ENCODE results near the gene SPATS2L.

The SPATS2L gene

GRCh38 chr2:200352636-200353035 lies 46.1 kb downstream of the SPATS2L start:
- no peak for DNase-seq

- no peak for DNase-seq
Observed at GRCh38 chr2:200353120-200353519, 46.6 kb downstream of the SPATS2L start.

DNA sequence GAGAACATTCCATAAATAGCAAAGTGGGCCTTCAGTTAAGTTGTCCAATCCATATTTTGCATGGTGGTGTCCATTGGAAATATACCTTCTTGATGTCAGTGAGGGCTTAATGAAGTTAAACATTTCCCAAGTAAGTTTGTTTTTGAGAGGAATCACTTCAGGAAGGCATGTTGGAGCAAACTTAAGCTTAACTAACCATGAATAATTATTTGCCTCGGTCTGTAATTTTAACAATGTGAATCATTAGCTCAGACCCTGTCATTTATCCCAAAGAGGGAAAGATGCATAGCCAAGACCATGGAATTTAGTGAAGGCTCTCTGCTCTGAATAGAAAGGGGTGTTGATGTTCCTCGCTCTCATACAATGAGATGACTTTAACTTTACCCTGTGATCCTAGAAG lies 47.4 kb downstream of the SPATS2L start:
- no peak for DNase-seq

- DNase-seq: no peak
Observed at GRCh38 chr2:200354833-200355751, 48.6 kb downstream of the SPATS2L start.

DNA sequence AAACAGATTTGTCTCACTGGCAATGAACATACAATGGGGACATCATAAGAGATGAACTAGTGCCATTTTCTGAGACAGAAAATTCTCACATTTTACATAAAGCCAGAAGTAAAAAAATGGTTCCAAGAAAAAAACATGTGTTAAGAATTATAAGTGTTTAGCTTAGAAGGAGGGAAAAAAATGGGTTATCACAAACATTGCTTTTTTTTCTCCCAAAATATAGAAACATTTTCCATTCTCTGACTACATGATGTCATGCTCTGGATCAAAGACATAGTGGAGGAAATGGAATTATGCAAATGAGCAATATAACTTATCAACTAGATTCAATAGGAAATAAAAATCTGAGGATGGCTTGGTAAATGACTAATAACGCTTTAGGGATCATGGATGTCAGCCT lies 49.8 kb downstream of the SPATS2L start:
- DNase-seq: no peak

- no peak for DNase-seq
Observed at GRCh38 chr2:200356857-200357384, 50.4 kb downstream of the SPATS2L start.

DNA sequence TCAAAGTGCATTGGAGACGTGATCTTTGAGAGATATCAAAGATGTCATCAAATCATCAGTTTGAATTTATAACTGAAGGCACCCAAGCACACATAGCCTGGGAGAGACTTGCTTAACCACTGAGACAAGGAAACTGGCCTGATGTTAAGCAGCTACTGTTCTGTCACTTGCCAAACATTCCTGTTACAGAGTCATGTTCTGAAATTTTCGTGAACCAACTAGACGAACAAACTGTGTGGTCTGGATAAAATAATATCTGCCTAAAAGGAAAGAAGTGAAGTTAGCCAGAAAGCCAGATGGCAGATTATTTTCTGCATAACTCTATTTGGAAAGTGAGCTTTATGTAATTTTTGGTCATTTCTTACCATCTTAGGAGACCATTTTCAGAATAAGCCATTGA lies 51.4 kb downstream of the SPATS2L start:
- DNase-seq: no peak

DNA sequence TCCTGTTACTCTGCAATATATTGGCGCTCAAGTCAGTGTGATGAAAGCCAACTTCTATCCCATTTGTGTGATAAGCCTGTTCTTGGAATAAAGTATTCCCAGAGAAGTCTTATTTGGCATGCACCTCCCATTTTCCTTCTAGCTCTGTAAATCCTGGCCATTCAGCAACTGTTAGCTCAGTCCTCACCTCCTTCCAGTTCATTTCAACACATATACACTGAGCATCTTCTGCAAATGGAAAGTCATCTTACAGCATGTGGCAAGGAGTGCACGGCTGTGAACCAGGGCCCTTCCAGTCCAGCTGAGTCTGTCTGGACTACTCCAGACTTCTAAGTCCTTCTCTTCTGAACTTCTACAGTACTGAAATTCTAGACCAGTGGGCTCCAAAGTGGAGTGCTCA lies 53.1 kb downstream of the SPATS2L start:
- no peak for DNase-seq

GRCh38 chr2:200360364-200360763 lies 53.9 kb downstream of the SPATS2L start:
- no peak for DNase-seq

- no peak for DNase-seq
Observed at GRCh38 chr2:200362202-200362917, 55.9 kb downstream of the SPATS2L start.

DNA sequence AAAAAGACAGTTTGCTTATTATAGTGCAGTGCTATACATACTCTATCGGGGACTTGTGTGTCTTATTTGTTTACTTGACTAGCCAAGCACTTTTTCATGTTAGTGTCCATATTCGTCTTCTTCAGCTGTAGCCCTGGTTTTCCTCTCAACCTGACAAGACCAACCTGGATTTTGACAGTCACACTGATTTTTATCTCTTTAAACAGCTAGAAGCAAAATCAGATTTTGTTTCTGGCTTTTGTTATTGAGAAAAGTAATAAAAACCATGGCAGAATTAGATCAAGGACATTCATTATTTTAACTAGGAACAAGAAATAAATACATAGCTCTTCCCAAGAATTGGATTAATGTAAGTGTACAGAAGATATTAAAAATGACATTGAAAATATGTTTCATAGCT lies 56.8 kb downstream of the SPATS2L start:
- DNase-seq: no peak

GRCh38 chr2:200364142-200364541 lies 57.6 kb downstream of the SPATS2L start:
- no peak for DNase-seq

- DNase-seq: no peak
Observed at GRCh38 chr2:200364620-200365019, 58.1 kb downstream of the SPATS2L start.

GRCh38 chr2:200365209-200365608 lies 58.7 kb downstream of the SPATS2L start:
- no peak for DNase-seq

DNA sequence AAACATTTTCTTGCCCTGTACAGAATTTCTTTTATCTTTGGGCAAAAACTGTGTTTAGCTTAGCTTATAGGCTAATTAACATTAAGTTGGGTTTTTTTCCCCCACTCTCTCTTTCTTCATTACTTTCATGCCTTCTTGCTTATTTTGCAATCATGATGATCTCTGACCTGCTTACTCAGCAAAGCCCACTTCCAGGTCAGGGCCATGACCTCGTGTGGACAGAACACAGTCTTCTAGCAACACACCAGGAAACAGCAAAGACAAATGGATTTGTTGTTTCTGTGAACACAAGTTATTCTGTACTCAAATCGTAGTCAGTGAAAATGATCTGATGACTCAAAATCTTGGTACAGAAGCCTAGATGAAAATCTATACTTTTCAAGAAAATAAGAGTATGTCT lies 60.7 kb downstream of the SPATS2L start:
- DNase-seq: no peak

- no peak for DNase-seq
Observed at GRCh38 chr2:200369886-200370285, 63.4 kb downstream of the SPATS2L start.

DNA sequence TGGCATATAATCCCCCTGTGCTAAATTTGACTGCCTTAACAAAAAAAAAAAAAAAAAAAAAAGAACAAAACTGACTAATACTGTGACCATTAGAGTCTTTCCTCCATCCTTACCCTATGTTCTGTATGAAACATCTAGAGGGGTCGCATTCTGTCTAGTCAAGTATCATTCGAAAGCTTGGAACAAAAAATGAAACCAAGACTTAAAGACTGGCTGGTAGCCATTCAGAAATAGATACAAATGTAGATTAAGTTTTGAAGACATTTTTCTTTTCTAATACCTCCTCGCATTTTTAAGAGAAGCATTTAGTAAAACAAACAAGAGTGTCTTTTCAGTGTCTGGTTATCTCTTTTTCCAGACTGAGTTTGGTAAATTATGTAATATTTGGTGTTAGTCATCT lies 66.7 kb downstream of the SPATS2L start:
- no peak for DNase-seq

- no peak for DNase-seq
Observed at GRCh38 chr2:200373973-200374416, 67.5 kb downstream of the SPATS2L start.

- no peak for DNase-seq
Observed at GRCh38 chr2:200376513-200377354, 70.2 kb downstream of the SPATS2L start.

DNA sequence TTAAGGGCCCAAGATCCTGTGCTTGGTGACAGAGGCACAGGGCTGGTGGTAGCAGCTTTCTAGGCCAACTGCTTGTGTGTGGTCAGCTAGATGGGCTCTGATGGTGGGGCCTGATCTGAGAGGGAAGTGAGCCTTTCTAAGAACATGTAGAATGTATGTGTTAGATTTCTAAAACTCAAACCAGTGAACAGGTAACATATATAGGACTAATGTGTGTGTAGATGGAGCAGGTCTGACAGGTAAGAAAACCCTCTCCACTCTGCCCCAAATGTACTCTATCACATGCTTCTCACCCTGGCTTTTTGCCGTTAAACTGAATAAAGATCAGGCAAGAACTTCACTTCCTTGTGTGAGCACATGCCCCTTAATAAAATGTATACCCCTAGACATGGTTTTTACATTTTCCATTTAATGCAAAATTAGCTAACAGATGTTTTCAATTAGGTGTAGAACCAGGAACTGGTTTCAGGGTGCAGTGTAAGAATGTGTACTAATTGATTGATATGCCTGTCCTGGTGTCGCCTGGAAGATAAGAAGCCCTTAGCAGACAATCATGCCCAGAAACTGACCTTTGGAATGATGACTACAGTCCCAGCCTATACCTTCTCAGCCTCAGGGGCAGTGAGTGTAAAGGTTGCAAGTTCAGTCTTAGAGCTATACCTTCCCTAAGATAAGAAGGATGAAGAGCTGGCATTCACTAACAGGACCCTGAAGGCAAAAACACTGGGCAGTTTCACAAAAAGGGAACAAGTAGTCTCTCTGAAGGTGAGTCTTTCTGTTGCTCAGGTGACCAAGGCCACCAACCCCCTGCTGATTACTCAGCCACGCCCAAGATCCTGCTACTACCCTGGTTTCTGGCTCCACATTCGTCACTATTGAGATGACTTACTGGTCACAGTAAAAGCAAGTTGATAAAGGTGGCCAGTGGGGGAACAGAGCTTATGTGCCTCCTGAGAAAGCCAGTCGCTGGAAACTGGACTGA lies 71.2 kb downstream of the SPATS2L start:
- no peak for DNase-seq

DNA sequence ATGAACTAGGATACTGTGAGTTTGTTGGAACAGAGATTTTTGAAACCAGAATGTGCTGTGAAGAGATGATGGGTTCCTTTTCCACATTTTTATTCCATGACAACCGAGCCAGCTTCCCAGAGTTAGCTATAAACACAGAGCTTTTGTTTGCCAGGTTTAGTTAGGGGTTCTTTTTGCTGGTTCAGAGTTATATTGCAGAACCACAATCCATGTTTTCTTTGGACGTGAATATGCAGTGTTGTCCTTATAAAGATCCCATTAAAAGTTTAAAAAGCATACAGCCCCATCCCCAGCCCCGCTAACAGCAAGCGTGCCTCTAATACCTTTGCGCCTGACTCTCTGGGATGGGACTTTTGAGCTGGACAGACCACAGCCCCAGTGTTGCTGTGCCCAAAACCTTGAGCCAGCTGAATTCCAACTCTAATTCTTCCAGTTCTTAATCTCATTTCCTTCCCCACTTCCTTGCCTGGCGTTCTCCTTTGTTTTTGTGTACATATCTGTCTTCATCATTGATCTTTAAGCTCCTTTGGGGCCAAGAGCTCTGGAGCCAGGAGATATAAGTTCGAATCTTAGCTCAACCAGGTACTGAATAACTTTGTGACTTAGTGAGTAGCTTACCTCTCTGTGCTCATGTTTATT lies 72.3 kb downstream of the SPATS2L start:
- no peak for DNase-seq

Data from T1000 (cell line).